ENCODE results near the gene ALAS2.
"Not testable (repeated sequence)": the region's sequence is repeated elsewhere in the genome, so short reads cannot be mapped to it uniquely, and the experiment has no call there.

Gene ALAS2

GRCh38 chrX:55030271-55031205 is at the start of gene ALAS2:
ALAS2 (minus strand) TSS chrX:55030977; CDS start chrX:55026000, 4,977 bp downstream.
- DNase-seq: no peak

GRCh38 chrX:55074851-55075467 is 44.2 kb upstream of the ALAS2 start, which contains the start of gene PAGE2B:
PAGE2B (plus strand) TSS chrX:55075030; CDS start chrX:55076042, 1,012 bp downstream.
- DNase-seq: no peak

- DNase-seq: no peak
These were observed 41.5 kb upstream of the ALAS2 start for GRCh38 chrX:55072286-55072685.

DNA sequence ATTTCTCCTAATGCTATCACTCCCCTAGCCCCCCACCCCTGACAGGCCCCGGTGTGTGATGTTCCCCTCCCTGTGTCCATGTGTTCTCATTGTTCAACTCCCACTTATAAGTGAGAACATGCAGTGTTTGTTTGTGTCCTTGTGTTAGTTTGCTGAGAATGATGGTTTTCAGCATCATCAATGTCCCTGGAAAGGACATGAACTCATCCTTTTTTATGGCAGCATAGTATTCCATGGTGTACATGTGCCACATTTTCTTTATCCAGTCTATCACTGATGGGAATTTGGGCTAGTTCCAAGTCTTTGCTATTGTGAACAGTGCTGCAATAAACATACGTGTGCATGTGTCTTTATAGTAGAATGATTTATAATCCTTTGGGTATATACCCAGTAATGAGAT is 36.4 kb upstream of the ALAS2 start:
- DNase-seq: not testable (repeated sequence)

DNA sequence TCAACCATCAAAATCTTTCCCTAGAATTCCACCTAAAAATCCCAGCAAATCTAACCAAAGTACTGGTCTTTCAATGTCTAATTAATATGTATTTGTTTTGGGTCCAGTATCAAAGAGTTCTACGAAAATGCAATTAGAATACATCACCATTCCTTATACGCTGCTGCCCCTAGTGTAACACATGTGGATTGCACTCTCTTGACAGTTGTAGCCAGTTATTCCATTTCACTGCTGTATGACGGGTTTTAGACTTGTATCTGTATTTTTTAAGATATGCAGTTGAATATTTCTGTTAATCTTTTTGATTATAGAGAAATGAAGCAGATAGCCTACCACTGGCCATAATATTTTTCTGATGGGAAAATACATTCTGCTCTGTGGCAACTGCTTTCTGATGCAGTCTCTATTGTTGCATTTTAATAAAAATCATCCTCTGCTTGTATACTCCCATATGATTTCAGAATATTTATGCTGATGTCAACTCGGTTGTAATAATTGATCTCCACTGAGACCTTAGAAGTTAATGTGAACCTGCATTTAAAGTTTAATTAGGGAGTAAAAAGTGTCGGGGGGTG is 27.0 kb upstream of the ALAS2 start:
- DNase-seq: peak; percentile 57

DNA sequence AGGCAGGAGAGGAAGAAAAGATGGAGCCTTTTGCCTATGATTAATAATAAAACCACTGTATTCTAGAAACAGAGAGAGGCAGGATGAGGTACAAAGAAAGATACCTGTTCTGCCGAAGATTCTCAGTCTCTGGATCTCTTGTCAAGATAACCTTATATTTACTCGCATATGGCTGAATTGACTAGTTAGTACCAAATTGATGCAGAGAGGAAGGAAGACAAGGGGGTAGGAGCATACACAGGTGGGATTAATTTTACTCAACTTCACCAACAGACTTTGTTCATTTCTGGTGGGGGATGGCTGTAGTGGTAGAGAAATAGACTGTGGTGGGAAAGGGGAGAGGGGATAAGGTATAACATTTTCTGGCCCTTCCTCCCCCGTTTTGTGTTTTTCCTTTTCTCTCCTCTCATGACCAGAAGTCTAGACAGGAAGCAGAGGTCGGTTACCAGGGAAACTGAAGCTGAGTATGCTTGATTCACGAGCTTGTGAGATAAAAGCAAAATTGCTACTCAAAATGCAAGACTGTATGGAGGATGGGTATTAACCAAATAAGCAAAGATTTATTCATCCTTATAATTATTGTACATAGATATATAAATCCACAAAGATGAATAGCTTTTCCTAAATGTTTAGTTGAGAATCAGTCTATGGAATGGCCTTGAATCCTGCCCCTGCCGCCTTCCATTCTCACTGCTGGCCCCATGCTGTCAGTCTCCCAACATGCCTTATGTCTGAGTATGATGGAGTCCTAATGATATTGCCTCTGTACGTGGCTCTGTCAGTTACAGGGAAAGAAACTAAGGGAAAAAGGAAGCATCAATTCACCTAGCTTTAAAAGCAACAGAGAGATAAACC is 26.3 kb upstream of the ALAS2 start:
- DNase-seq: peak; percentile 56

GRCh38 chrX:55050599-55050998 is 19.8 kb upstream of the ALAS2 start:
- not testable (repeated sequence) for DNase-seq

DNA sequence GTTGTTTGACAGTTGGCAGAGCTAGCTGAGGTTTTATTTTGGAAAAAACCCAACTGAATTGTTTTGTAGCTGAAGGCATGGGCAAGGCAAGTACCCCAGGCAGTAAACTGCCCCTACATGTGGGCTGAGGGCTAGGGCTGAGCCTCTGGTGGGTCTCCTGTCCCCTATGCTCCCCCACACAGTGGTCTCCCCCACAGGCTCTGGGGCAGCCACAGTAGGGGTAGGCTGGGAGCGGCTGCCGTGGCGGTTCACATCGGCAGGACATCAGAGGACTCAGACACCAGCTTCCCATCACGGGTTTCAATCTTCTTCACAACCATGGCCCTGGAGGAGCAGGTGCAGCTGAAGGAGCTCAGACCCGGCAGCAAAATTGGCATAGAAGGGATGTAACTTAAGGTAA is 10.7 kb upstream of the ALAS2 start:
- no peak for DNase-seq

GRCh38 chrX:55039471-55039870 is 8.7 kb upstream of the ALAS2 start:
- no peak for DNase-seq

GRCh38 chrX:55033429-55033828 is 2.7 kb upstream of the ALAS2 start:
- DNase-seq: no peak

- no peak for DNase-seq
These were observed 1.5 kb downstream of the ALAS2 start for GRCh38 chrX:55029291-55029690.

DNA sequence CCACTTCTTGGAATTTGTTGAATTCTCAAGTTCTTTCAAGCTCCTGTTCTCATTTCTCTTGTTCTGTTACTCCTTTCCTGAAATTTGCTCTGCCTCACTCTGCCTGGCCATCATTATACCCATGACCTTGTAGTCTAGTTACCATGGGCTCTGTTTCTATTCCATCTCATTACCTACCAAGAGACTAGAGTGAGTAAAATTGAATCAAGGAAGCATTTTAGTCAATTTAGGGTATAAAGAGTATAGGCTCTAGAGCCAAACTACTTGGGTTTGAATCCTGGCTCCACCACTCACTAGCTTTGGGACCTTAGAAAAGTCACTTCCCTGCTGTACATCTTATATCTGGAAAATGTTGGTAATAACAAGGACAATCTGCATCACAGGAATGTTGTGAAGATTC is 2.2 kb downstream of the ALAS2 start:
- no peak for DNase-seq

DNA sequence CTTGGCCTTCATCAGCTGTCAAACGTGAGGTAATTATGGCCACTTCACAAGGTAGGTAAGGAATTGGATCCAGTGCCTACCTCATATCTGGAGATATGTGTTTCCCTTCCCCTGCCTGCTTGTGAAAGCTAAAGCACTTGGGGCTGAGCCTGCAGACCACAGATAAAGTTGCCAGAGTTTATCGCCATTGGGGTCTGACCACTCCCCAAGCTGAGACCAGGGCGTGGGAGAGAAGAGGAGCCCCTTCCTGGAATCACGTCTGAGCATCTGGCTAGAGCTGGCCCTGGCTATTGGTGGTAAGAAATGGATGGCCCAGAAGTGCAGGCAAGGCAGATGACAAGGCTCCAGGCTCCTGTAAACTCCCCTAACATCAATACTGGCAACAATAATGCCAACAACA is 2.7 kb downstream of the ALAS2 start:
- DNase-seq: no peak

GRCh38 chrX:55026840-55027239 is 3.9 kb downstream of the ALAS2 start:
- no peak for DNase-seq

GRCh38 chrX:55026143-55026542 is 4.6 kb downstream of the ALAS2 start:
- no peak for DNase-seq

DNA sequence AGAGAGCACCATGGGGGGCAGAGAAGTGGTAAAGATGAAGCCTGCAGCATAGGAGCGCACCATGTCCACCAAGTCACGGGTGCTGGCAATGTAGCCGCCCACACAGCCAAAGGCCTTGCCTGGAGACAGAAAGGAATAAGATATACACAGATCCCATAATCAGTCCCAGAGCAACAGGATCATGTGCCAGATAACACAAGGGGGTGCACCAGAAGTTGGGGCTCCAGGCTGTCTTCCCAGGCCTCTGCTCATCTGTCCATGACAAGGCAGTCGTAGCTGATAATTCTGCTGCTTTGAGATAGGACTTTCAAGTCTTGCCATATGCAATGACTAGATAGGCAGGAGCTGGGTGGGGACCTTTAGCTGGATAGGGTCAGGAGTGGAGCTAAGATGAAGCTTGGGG is 15.9 kb downstream of the ALAS2 start:
- no peak for DNase-seq

- no peak for DNase-seq
These were observed 19.5 kb downstream of the ALAS2 start for GRCh38 chrX:55011294-55011693.

DNA sequence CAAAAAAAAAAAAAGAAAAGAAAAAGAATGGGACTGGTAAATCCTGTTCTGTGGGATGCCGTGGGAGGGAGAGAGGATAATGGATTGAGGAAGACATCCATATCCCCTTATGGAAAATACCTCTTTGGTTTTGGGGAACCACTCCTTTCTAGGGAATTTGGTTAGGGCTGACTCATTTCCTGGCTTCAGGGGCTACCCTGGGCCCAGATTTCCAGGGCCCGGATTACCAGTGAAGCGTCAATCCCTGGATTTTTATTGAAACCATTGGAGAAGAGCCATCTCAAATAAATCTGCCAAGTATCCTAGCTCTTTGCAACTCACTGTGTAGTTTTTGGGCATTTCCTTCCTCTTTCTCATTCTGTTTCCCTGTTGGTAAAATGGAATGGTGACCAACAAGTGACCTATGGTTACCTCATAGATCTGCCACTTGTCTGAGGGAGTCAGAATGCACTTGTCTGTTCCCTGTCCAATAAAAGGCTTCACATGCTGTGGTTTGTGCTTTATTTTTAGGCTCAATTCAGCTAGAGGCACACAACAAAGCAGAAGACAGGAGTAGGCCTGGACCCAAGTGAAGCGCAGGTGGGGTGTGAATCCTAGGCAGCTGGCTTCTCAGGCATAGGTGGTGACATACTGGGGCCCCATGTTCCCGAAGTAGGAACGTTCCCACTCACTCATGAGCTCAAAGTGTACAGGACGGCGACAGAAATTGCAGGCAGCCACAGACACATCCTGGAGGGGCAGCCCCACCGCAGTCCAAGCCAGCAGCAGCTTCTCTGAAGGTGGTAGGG is 22.0 kb downstream of the ALAS2 start:
- DNase-seq: peak; percentile 34

- no peak for DNase-seq
These were observed 23.1 kb downstream of the ALAS2 start for GRCh38 chrX:55007656-55008055.

DNA sequence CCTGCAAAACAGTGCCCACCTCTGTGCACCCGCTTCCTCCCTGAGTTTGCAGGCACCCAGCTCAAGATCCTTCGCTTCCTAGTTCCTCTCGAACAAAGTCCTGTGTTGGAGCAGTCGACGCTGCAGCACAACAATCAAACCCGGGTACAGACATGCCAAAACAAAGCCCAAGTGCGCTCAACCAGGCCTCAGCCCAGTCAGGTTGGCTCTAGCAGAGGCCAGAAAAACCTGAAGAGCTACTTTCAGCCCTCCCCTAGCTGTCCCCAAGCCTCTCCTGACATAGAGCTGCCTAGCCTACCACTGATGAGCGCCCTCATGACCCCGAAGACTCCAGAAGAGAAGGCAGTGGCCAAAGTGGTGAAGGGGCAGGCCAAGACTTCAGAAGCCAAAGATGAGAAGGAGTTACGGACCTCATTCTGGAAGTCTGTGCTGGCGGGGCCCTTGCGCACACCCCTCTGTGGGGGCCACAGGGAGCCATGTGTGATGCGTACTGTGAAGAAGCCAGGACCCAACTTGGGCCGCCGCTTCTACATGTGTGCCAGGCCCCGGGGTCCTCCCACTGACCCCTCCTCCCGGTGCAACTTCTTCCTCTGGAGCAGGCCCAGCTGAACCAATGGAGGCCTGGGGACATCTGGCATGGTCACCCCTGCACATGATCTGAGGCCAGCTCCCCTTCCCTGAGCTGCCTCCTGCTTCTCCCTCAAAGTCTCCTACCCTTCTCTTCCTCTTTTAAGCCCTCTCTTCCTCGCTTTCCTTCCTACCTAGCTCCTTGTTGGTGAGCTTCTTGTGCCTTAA is 23.8 kb downstream of the ALAS2 start:
- DNase-seq: no peak

DNA sequence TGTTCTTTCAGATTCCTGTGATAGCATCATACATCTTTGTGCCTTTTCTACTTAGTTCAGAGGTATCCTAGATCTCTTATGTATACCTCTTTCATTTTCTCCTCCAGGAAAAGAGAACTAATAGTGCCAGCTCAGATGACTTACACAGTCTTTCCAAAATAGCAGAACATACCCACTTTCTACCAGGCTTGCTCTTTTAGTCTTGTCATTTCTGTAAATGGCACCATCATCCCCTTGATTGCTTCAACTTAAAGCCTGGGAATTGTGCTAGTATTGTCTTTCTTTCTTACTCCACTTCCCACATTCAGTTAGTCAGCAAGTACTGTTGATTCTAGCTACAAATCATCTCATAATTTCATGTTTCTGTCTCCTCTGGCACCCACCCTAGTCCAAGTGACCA is 25.5 kb downstream of the ALAS2 start:
- no peak for DNase-seq

Measured in CD4-positive, alpha-beta T cell treated with Interleukin-6 for 4 hours (primary cell).